ENCODE data around the gene BAX. TPM values are rescaled to one million over a fixed set of nuclear protein-coding genes. Genes with fewer than 3 reads are reported as not detected.
A peak's percentile ranks its signal among the peaks of the same experiment; 100 is the strongest.

Gene BAX
- total and polyA plus RNA-seq, 2 of the 13 experiments (the other 11 are each of a cell fraction or from before 2014, with no cell fraction given): 139 to 176 TPM

DNA sequence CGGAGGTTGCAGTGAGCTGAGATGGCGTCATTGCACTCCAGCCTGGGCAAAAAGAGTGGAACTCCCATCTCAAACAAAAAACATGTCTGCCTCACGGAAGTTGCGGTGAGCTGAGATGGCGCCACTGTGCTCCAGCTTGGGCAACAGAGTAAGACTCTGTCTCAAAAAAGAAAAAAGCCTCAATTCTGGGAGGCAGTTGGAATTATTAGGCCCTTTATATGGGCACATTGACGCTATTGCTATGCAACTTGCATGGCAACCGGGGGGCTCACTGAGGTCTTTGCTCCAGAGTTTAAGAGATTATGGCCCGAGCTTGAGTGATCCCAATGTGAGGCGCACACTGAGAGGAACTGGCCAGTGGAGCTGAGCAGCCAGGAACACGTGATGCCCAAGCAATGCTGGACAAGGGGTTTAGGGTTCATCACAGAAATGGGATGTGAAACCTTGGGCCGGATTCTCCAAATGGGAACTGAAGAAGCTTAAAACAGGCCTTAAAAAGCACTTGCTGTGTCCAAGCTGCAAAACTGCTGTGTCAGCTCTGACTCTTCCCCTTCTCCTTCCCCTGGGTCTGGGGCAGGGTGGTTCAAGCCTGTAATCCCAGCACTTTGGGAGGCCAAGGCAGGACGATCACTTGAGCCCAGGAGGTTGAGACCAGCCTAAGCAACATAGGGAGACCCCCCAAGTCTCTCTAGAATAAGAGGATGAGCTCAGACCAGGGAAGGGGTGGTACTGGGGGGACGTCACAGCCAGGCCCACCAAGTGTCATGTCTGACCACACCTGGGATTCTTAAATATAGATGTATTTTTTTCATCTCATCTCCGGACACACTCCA lies 12.9 kb downstream of the BAX start (continued):
- TF ChIP-seq, protein P1, sequence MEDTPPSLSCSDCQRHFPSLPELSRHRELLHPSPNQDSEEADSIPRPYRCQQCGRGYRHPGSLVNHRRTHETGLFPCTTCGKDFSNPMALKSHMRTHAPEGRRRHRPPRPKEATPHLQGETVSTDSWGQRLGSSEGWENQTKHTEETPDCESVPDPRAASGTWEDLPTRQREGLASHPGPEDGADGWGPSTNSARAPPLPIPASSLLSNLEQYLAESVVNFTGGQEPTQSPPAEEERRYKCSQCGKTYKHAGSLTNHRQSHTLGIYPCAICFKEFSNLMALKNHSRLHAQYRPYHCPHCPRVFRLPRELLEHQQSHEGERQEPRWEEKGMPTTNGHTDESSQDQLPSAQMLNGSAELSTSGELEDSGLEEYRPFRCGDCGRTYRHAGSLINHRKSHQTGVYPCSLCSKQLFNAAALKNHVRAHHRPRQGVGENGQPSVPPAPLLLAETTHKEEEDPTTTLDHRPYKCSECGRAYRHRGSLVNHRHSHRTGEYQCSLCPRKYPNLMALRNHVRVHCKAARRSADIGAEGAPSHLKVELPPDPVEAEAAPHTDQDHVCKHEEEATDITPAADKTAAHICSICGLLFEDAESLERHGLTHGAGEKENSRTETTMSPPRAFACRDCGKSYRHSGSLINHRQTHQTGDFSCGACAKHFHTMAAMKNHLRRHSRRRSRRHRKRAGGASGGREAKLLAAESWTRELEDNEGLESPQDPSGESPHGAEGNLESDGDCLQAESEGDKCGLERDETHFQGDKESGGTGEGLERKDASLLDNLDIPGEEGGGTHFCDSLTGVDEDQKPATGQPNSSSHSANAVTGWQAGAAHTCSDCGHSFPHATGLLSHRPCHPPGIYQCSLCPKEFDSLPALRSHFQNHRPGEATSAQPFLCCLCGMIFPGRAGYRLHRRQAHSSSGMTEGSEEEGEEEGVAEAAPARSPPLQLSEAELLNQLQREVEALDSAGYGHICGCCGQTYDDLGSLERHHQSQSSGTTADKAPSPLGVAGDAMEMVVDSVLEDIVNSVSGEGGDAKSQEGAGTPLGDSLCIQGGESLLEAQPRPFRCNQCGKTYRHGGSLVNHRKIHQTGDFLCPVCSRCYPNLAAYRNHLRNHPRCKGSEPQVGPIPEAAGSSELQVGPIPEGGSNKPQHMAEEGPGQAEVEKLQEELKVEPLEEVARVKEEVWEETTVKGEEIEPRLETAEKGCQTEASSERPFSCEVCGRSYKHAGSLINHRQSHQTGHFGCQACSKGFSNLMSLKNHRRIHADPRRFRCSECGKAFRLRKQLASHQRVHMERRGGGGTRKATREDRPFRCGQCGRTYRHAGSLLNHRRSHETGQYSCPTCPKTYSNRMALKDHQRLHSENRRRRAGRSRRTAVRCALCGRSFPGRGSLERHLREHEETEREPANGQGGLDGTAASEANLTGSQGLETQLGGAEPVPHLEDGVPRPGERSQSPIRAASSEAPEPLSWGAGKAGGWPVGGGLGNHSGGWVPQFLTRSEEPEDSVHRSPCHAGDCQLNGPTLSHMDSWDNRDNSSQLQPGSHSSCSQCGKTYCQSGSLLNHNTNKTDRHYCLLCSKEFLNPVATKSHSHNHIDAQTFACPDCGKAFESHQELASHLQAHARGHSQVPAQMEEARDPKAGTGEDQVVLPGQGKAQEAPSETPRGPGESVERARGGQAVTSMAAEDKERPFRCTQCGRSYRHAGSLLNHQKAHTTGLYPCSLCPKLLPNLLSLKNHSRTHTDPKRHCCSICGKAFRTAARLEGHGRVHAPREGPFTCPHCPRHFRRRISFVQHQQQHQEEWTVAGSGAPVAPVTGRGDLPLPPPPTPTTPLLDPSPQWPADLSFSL (CRISPR knock-in tag; IDR thresholded peaks at IDR 0.05): no peak
- TF ChIP-seq POLR2G (IDR thresholded peaks at IDR 0.05; ENCODE audit: low read depth, low read length): peak; percentile 93
- TF ChIP-seq, protein P2, sequence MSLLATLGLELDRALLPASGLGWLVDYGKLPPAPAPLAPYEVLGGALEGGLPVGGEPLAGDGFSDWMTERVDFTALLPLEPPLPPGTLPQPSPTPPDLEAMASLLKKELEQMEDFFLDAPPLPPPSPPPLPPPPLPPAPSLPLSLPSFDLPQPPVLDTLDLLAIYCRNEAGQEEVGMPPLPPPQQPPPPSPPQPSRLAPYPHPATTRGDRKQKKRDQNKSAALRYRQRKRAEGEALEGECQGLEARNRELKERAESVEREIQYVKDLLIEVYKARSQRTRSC (CRISPR knock-in tag; IDR thresholded peaks at IDR 0.05; ENCODE audit: low read depth): no peak
- peak; percentile 15; the same call in 1 of the 2 replicates for TF ChIP-seq YEATS2 (CRISPR knock-in tag; IDR thresholded peaks at IDR 0.05; ENCODE audit: borderline replicate concordance)
- TF ChIP-seq MED1 (CRISPR knock-in tag; IDR thresholded peaks at IDR 0.05): peak; percentile 50; the same call in 1 of the 2 replicates
- no peak for TF ChIP-seq FOSL1 (CRISPR knock-in tag; IDR thresholded peaks at IDR 0.05; ENCODE audit: borderline replicate concordance)
- no peak for TF ChIP-seq CHD2 (IDR thresholded peaks at IDR 0.05; ENCODE audit: low read depth, low read length)
- TF ChIP-seq ZNF138 (CRISPR knock-in tag; IDR thresholded peaks at IDR 0.05; ENCODE audit: low read depth): no peak; the same call in 1 of the 2 replicates
- TF ChIP-seq, protein P3, sequence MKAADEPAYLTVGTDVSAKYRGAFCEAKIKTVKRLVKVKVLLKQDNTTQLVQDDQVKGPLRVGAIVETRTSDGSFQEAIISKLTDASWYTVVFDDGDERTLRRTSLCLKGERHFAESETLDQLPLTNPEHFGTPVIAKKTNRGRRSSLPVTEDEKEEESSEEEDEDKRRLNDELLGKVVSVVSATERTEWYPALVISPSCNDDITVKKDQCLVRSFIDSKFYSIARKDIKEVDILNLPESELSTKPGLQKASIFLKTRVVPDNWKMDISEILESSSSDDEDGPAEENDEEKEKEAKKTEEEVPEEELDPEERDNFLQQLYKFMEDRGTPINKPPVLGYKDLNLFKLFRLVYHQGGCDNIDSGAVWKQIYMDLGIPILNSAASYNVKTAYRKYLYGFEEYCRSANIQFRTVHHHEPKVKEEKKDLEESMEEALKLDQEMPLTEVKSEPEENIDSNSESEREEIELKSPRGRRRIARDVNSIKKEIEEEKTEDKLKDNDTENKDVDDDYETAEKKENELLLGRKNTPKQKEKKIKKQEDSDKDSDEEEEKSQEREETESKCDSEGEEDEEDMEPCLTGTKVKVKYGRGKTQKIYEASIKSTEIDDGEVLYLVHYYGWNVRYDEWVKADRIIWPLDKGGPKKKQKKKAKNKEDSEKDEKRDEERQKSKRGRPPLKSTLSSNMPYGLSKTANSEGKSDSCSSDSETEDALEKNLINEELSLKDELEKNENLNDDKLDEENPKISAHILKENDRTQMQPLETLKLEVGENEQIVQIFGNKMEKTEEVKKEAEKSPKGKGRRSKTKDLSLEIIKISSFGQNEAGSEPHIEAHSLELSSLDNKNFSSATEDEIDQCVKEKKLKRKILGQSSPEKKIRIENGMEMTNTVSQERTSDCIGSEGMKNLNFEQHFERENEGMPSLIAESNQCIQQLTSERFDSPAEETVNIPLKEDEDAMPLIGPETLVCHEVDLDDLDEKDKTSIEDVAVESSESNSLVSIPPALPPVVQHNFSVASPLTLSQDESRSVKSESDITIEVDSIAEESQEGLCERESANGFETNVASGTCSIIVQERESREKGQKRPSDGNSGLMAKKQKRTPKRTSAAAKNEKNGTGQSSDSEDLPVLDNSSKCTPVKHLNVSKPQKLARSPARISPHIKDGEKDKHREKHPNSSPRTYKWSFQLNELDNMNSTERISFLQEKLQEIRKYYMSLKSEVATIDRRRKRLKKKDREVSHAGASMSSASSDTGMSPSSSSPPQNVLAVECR (CRISPR knock-in tag; IDR thresholded peaks at IDR 0.05; ENCODE audit: borderline replicate concordance): peak; percentile 41; the same call in 1 of the 2 replicates
- TF ChIP-seq NFIC (IDR thresholded peaks at IDR 0.05; ENCODE audit: low read length): peak; percentile 22; the same call in 1 of the 2 replicates
- no peak for TF ChIP-seq EHMT2 (IDR thresholded peaks at IDR 0.05; ENCODE audit: borderline replicate concordance, low read depth, low read length)
